Renal cortex interstitium (tissue), 11 donors: ENCODE data around the gene SETMAR. TPM values are rescaled to one million over a fixed set of nuclear protein-coding genes. Genes with fewer than 3 reads are reported as not detected.
A peak's percentile ranks its signal among the peaks of the same experiment; 100 is the strongest.

Experiments
- DNase-seq, 11 donors: peaks; one replicate each; pipeline ENCODE4 v3.0.0-alpha.2; 2013; ENCODE audit warnings: low read depth in 9 of 11, low spot score in 4 of 11; ENCODE audit errors: extremely low read depth in 1 of 11
- polyA plus RNA-seq, 3 donors: library from polyadenylated mRNA; unstranded; fragments of 120-200 nt; gene quantifications; one replicate each; pipeline ENCODE4 v1.2.1, GENCODE V29; 2013; ENCODE audit not compliant: insufficient read length in 3 of 3

SETMAR gene
- polyA plus RNA-seq, 3 donors = 26.2 to 32.6 (median 31.3) TPM

DNA sequence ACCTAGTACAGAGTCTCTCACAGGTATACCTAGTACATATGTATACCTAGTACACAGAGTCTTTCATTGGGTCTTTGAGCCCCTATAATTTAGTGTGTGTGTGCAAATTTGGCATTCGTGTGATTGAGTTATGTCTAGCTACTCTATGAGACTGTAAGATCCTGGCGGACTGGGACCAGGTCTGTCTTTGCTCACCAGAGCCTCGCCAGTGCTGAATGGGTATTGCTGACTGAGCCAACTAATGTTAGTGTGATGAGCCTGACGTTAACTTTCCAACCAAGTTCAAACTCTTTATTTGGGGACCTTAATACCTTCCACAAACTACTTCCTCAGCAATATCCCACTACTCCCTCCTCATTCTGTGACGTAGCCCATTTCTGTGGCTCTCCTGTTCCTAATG, 35.6 kb downstream of the SETMAR start:
- no peak for DNase-seq

DNA sequence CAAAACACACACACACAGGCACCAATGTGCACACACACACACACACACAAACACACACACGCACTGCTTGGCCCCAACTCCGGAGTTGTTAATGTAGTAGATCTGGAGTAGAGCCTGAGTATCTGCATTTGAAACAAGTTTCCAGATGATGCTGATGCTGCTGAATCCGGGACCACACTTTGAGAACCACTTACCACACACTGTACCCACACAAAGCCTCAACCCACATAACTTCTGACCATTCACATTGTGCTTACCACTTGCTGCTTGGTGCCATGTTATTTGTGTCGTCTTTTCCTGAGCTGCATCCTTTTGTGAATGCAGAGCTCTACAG, 36.9 kb downstream of the SETMAR start:
- no peak for DNase-seq

DNA sequence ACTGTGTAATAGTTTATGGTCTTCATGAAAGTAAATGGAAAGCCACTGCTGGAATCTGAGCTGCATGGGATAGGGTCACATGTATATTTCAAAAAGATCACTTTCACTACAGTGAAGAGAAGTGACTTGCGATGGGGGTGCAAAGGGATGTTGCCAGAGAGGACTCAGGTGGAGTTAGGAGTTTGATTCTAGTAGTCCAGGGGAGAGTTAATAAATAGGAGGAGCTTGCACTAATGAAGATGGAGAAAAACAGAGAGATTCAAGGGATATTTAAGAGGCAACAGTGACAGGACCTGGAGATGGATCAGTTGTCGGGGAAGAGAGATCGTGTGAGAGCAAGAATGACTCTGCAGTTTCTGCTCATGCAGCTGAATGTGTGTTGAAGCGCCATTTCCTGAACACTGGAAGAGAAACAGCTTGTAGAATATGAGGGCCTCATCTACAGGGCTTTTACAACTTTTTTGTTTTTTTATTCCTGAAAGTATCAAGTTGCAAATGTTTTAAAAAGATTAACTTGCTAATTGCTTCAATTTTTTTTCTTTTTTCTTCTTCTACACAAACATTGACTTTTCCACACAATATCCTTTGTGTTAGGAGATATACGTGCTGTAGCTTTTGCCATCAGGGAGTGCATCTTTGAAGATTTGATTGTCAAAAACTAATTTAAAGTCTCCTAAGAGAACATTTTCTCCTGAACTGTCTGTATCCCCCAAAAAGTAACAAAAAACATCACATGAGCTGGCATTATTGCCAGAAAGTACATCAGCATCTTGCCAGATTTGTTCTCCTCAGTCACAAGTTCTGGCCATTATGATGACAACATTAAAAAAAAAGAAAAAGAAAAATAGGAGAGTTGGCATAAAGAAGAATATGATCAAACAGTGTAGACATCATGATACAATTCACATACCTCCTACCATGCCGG, 37.5 kb downstream of the SETMAR start:
- DNase-seq = peak in 1 of 11 donors; percentile 29

- no peak for DNase-seq
Observed at GRCh38 chr3:4341336-4341675, 38.1 kb downstream of the SETMAR start.

- no peak for DNase-seq
Observed at GRCh38 chr3:4343258-4343657, 40.1 kb downstream of the SETMAR start.

DNA sequence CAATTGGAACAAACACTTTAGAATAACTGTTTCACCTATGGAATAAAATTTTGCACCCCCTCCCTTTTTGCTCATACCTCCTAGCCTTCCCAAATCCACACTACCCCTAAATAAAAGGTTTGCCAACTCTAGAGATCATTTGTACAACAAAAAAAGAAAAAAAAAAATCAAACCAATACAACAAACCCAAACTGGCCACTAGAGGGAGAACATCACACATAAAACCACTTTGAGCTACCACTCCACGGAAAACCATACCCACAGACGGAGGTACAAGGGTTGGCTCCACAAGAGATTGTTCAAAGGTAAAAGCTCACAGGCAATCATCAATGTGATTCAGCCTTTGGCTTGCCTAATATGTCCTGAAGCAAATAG, 47.6 kb downstream of the SETMAR start:
- DNase-seq = peak in 10 of 11 donors; percentile 48 to 71 (median 59)

- no peak for DNase-seq
Observed at GRCh38 chr3:4351164-4351855, 48.1 kb downstream of the SETMAR start.

- DNase-seq = no peak
Observed at GRCh38 chr3:4351872-4352271, 48.7 kb downstream of the SETMAR start.

DNA sequence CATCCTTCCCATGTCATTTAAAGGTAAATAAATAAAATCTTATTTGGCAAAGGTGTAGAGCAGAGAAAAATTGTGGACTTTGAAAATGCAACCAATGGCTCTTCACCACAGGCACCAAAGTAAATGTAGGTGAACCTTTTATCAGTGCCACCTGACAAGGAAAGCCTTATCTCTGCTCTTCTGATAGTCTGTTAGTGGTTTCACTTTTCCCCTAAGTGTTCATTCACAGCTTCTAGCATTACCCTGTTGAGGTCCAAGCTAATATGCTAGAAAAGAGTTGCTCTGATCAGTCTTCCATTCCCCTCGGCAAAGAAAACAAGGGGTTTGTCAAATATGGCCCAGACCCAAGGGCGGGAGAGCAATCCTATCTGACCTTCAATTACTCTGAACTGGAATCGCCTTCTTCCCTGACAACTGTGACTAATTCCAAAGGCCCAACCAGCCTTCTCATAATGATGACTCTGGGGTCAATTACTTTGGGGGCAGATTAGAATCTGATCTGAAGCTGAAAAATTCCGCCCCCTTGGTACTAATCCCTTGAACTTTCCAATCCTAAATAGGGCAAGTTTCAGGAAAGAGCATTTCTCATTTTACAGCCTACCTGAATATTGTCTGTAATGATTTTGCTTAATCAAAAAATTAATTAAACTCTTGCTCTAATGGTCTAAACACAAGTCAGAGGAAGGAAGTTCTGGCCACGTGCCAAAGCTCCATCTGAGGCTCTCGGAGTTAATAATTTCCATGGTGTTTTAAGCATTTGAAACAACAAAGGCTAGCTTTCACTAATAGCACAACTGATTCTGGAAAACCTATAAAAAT, 52.4 kb downstream of the SETMAR start:
- peak in 10 of 11 donors; percentile 58 to 88 (median 70) for DNase-seq

DNA sequence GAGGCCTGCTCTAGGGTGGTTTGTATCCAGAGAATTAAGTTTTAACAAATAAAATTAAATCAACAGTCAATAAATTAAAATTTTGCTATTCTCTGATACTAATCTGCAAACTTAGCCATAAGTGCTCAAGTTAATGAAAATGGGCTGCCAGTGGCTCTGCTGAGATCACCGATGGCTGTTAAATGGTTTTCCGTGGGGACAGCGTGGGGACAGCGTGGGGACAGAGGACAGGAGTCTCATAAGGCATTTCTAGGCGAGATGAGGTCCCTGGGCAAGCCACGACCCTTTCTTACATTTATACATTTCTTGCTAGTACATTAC, 53.0 kb downstream of the SETMAR start:
- no peak for DNase-seq

DNA sequence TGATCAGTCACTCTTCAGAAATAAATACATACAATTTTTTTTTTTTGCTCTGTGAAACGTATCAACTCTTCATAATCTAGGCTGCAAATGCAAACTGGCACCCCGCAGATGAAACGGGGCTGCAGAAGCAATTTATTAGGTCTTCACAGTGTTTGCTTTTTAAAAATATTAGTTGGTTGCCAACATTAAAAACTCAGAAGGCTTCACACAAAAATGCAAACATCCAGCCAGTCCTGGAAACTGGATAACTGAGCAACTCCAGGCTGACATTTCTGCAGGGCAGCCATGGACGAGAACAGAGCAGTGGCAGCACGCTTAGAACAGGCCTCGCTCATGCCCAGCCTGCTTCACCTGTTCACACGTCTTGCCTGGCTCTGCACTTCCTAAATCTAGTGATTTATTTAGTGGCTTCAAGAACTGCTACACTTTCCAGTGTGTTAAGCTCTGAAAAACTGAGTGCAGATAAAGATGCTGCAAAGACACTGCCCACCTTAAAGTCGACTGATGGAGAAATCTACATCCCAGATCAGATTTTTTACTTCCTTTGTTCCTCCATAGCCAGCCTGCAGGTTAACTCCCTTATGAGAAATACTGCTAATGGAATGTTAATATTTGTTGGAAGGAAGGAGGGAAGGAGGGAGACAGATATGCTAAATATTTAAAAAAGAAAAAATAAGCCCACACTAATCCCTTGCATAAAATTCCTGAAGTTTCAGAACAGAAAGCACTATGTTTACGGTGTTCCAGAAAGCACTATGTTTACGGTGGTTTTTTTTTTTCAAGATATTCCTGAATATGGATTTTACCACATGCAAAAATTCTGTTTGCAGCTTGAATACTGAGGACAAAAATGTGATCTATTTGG, 53.6 kb downstream of the SETMAR start:
- DNase-seq = peak in 1 of 11 donors; percentile 22

DNA sequence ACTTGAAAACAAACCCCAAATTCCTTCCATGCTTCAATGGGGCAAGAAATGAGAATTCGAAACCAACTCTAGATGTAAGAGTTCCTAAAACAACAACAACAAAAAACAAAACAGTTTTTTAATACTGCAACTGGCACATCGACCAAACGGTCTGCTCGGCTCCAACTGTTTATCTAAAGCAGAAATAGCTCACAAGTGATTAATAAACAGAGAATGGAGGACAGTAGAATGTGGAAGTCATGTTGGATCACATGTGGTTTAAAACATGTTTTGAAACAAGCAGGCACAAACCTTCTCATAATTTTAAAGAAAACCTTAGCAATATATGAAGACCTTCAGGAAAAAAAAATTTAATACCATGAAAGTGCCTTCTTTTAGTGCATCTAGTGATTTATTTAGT, 55.1 kb downstream of the SETMAR start:
- no peak for DNase-seq

DNA sequence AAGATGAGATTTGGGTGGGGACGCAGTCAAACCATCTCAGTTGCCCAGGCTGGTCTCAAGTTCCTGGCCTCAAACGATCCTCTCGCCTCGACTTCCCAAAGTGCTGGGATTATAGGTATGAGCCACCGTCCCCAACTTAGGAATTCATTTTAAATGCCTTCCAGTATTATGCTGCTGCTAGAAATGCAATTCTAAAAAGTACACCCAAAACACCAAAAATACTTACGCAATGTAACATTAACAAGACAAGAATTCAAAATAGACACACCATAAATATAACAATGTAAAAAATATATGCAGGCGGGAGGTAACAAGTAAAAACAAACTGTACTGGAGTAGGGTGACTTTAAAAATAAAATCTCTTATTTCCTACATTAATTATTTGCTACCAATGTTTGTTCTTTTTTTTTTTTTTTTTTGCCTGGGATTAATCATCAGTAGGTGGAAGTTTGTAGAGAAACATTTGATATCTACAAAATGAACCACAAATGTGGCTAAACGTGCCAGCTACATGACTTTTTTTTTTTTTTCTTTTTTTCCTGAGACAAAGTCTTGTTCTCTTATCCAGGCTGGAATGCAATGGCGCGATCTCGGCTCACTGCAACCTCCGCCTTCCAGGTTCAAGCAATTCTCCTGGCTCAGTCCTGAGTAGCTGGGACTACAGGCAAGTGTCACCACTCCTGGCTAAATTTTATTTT, 56.8 kb downstream of the SETMAR start:
- DNase-seq = no peak

DNA sequence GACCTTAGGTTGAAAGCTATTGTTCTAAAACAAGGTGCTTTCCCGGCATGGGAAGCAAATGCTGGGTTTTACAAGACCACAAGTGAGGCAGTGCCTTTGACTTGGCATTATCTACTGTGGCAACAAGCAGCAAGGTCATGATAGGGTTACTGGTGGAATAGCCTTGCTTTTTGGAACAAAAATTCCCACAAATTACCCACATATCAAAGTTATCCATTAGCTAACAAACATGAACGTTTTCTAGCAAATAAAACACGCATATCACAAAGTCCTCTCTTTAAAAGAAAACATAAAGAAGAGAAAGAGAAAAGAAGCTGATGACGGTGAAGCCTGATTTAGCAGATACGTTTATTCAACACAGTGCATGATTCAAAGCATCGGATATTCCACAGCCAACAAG, 57.6 kb downstream of the SETMAR start:
- DNase-seq = no peak

- DNase-seq = no peak
Observed at GRCh38 chr3:4362523-4362922, 59.4 kb downstream of the SETMAR start.
